Liver (tissue), 3 donors: ENCODE measurements around the gene DICER1.

Source experiments
- ATF3 ChIP-seq: IDR thresholded peaks from 2 replicates; pipeline ENCODE4 v1.6.1; 2016; ENCODE audit warnings: antibody characterized with exemption
- CTCF ChIP-seq: fragments of 150-350 bp; IDR thresholded peaks from 2 replicates; pipeline ENCODE4 v1.5.1; 2017; ENCODE audit warnings: improper control_type of control experiment, low read depth, low read length; ENCODE audit not compliant: missing input control
- EGR1 ChIP-seq, 2 donors: IDR thresholded peaks; 2 replicates each; pipeline ENCODE4 v1.6.1; 2016 to 2018; ENCODE audit warnings: antibody characterized with exemption in 2 of 2, low read depth in 2 of 2
- MAX ChIP-seq: IDR thresholded peaks from 2 replicates; pipeline ENCODE4 v1.6.1; 2016; ENCODE audit warnings: antibody characterized with exemption
- RAD21 ChIP-seq, 2 donors: IDR thresholded peaks; 2 replicates each; pipeline ENCODE4 v1.6.1; 2016; ENCODE audit warnings: antibody characterized with exemption in 2 of 2, mild to moderate bottlenecking in 2 of 2
- REST ChIP-seq: IDR thresholded peaks from 2 replicates; pipeline ENCODE4 v1.6.1; 2016; ENCODE audit warnings: antibody characterized with exemption, mild to moderate bottlenecking
- SP1 ChIP-seq: IDR thresholded peaks from 2 replicates; pipeline ENCODE4 v1.6.1; 2018; ENCODE audit warnings: antibody characterized with exemption, mild to moderate bottlenecking
- YY1 ChIP-seq: IDR thresholded peaks from 2 replicates; pipeline ENCODE4 v1.6.1; 2016; ENCODE audit warnings: antibody characterized with exemption, mild to moderate bottlenecking
- ZBTB33 ChIP-seq: IDR thresholded peaks from 2 replicates; pipeline ENCODE4 v1.6.1; 2016; ENCODE audit warnings: antibody characterized with exemption
- donor health status: healthy.
- donor health status: healthy.

- TF ChIP-seq MAX: no peak
- TF ChIP-seq CTCF: no peak
- TF ChIP-seq EGR1 (IDR thresholded peaks at IDR 0.05; ENCODE audit: low read depth in 2 of 2): no peak
- no peak for TF ChIP-seq YY1
- TF ChIP-seq SP1: no peak
- TF ChIP-seq RAD21 (IDR thresholded peaks at IDR 0.05): no peak
- TF ChIP-seq REST: no peak
- TF ChIP-seq ZBTB33: no peak
- TF ChIP-seq ATF3: no peak
These were observed 93.1 kb downstream of the DICER1 start for GRCh38 chr14:95064256-95064655.
